Calu3 (cell line): ENCODE measurements around the gene GABRB3. TPM values are rescaled to one million over a fixed set of nuclear protein-coding genes. Genes with fewer than 3 reads are reported as not detected.

Experiments
- BruUV-seq: library from RNA; stranded (reverse); fragments of 400-500 nt; replicated peaks from 2 replicates; lab custom pipeline; 2021; lab: Mats Ljungman, UMichigan
- CTCF ChIA-PET: fragments of 300-600 bp; sonication (Branson Sonifier 250); formaldehyde crosslinking; loops from one replicate; lab custom pipeline; 2022; ENCODE audit warnings: antibody characterized with exemption; lab: Charles Lee
- DNase-seq: peaks from one replicate; pipeline ENCODE4 v3.0.0; 2022
- H3K27ac Mint-ChIP-seq: one replicate; pipeline ENCODE4 v1.8.0; 2022; ENCODE audit warnings: mixed read lengths; ENCODE audit not compliant: unreplicated experiment
- H3K27me3 Mint-ChIP-seq: one replicate; pipeline ENCODE4 v1.8.0; 2022; ENCODE audit warnings: mixed read lengths; ENCODE audit not compliant: unreplicated experiment
- H3K36me3 Mint-ChIP-seq: one replicate; pipeline ENCODE4 v1.8.0; 2022; ENCODE audit warnings: mild to moderate bottlenecking, moderate library complexity, mixed read lengths; ENCODE audit not compliant: insufficient read depth, unreplicated experiment
- H3K4me1 Mint-ChIP-seq: one replicate; pipeline ENCODE4 v1.8.0; 2022; ENCODE audit warnings: mild to moderate bottlenecking, low read depth, mixed read lengths; ENCODE audit not compliant: unreplicated experiment
- H3K4me3 Mint-ChIP-seq: one replicate; pipeline ENCODE4 v1.8.0; 2022; ENCODE audit warnings: mild to moderate bottlenecking, low read depth, moderate library complexity, mixed read lengths; ENCODE audit not compliant: unreplicated experiment
- H3K9me3 Mint-ChIP-seq: one replicate; pipeline ENCODE4 v1.8.0; 2022; ENCODE audit warnings: low read depth, mixed read lengths; ENCODE audit not compliant: unreplicated experiment
- CTCF ChIP-seq: fragments of 200-600 bp; IDR thresholded peaks from one replicate; pipeline ENCODE4 v1.8.0; 2022; ENCODE audit warnings: antibody characterized with exemption; ENCODE audit not compliant: unreplicated experiment
- intact Hi-C: fragments of 100-400 bp; cut with micrococcal nuclease; formaldehyde crosslinking; loops from one replicate; pipeline ENCODE4 v1.10.0; 2022; ENCODE audit not compliant: unreplicated experiment
- total RNA-seq: library from RNA; stranded (reverse); gene quantifications from 2 replicates; pipeline ENCODE4 v1.2.3, GENCODE V29; 2022

Gene GABRB3
- total RNA-seq, 1 experiment from 2014 or later = not detected

GRCh38 chr15:26702381-26702780 is 70.5 kb downstream of the GABRB3 start:
- CTCF ChIA-PET = no interaction called here
- Mint-ChIP-seq H3K27me3 (no peaks in the 10 kb centered on the region), H3K27ac (no peak overlapping the region), H3K4me3 (no peak overlapping the region), H3K4me1 (no peaks in the 10 kb centered on the region), H3K36me3 (peaks cover 5% of the 10 kb centered on the region), H3K9me3 (peaks cover 2% of the 10 kb centered on the region)
- no peak for TF ChIP-seq CTCF
- no TSS peak for BruUV-seq
- intact Hi-C loops = no loop called here
- DNase-seq = no peak

- DNase-seq = no peak
- Mint-ChIP-seq H3K9me3 (peaks cover 2% of the 10 kb centered on the region), H3K27me3 (no peaks in the 10 kb centered on the region), H3K36me3 (no peaks in the 10 kb centered on the region), H3K4me3 (no peak overlapping the region), H3K4me1 (no peaks in the 10 kb centered on the region), H3K27ac (no peak overlapping the region)
- no TSS peak for BruUV-seq
- CTCF ChIA-PET = no interaction called here
- no peak for TF ChIP-seq CTCF
- intact Hi-C loops = no loop called here
Measured at GRCh38 chr15:26698555-26698954, 74.3 kb downstream of the GABRB3 start.

GRCh38 chr15:26697913-26698312 is 75.0 kb downstream of the GABRB3 start:
- H3K4me1 Mint-ChIP-seq = no peaks in the 10 kb centered on the region
- intact Hi-C loops = no loop called here
- TF ChIP-seq CTCF = no peak
- no peak for DNase-seq
- H3K27me3 Mint-ChIP-seq = no peaks in the 10 kb centered on the region
- no peaks in the 10 kb centered on the region for H3K36me3 Mint-ChIP-seq
- H3K4me3 Mint-ChIP-seq = no peak overlapping the region
- H3K27ac Mint-ChIP-seq = no peak overlapping the region
- peaks cover 2% of the 10 kb centered on the region for H3K9me3 Mint-ChIP-seq
- CTCF ChIA-PET = no interaction called here
- no TSS peak for BruUV-seq

GRCh38 chr15:26691249-26691648 is 81.6 kb downstream of the GABRB3 start:
- TF ChIP-seq CTCF = no peak
- intact Hi-C loops = no loop called here
- no TSS peak for BruUV-seq
- CTCF ChIA-PET = no interaction called here
- Mint-ChIP-seq H3K4me1 (no peaks in the 10 kb centered on the region), H3K4me3 (no peak overlapping the region), H3K9me3 (no peaks in the 10 kb centered on the region), H3K27ac (no peak overlapping the region), H3K36me3 (no peaks in the 10 kb centered on the region), H3K27me3 (no peaks in the 10 kb centered on the region)
- DNase-seq = no peak
